Endometrial microvascular endothelial cells (primary cell): ENCODE measurements around the gene MARK2. TPM values are rescaled to one million over a fixed set of nuclear protein-coding genes. Genes with fewer than 3 reads are reported as not detected.

Source experiments
- in situ Hi-C: cut with HindIII; loops from 2 replicates; pipeline ENCODE4 v1.10.0; 2017; ENCODE audit warnings: low sequenced_read_pairs, low pct_unique_long_range_greater_than_20kb; ENCODE audit errors: inconsistent ontology term
- total RNA-seq: library from RNA; depleted of rRNA; stranded (reverse); fragments of >200 nt; gene quantifications from one replicate; pipeline ENCODE4 v1.2.3, GENCODE V29; 2015; ENCODE audit errors: inconsistent ontology term

Gene MARK2
- total RNA-seq, 1 donor from 2014 or later = 20.9 TPM

GRCh38 chr11:63916837-63917691, 78.2 kb downstream of the MARK2 start, which contains the start of gene RCOR2:
RCOR2 (minus strand) TSS chr11:63917164; CDS start chr11:63916456, 708 bp downstream.
- in situ Hi-C loops = no loop called here

- in situ Hi-C loops = no loop called here
Measured at GRCh38 chr11:63917692-63918506, 79.0 kb downstream of the MARK2 start.

GRCh38 chr11:63918507-63919191, 79.7 kb downstream of the MARK2 start:
- in situ Hi-C loops = no loop called here

- in situ Hi-C loops = no loop called here
Measured at GRCh38 chr11:63919267-63920125, 80.6 kb downstream of the MARK2 start.

GRCh38 chr11:63920126-63920938, 81.4 kb downstream of the MARK2 start:
- in situ Hi-C loops = no loop called here

GRCh38 chr11:63920939-63921417, 82.1 kb downstream of the MARK2 start:
- in situ Hi-C loops = no loop called here

GRCh38 chr11:63922673-63923192, 83.8 kb downstream of the MARK2 start:
- in situ Hi-C loops = no loop called here

- in situ Hi-C loops = no loop called here
Measured at GRCh38 chr11:63923319-63923718, 84.4 kb downstream of the MARK2 start.

GRCh38 chr11:63929616-63930015, 90.7 kb downstream of the MARK2 start:
- in situ Hi-C loops = no loop called here

GRCh38 chr11:63931045-63931444, 92.1 kb downstream of the MARK2 start:
- in situ Hi-C loops = no loop called here

- in situ Hi-C loops = no loop called here
Measured at GRCh38 chr11:63931876-63932275, 93.0 kb downstream of the MARK2 start.

- in situ Hi-C loops = no loop called here
Measured at GRCh38 chr11:63933459-63933858, 94.5 kb downstream of the MARK2 start.

GRCh38 chr11:63937713-63938478, 99.0 kb downstream of the MARK2 start:
- in situ Hi-C loops = no loop called here

GRCh38 chr11:63938479-63939396, 99.8 kb downstream of the MARK2 start, which contains the start of gene NAA40:
NAA40 (plus strand) TSS chr11:63939002; CDS start chr11:63939097, 95 bp downstream.
- in situ Hi-C loops = no loop called here

GRCh38 chr11:63939397-63939891, 100.5 kb downstream of the MARK2 start:
- in situ Hi-C loops = no loop called here
